Skeletal muscle tissue (tissue), 4 donors: ENCODE measurements around the gene PPP2R3B. TPM values are rescaled to one million over a fixed set of nuclear protein-coding genes. Genes with fewer than 3 reads are reported as not detected.
"Not testable (repeated sequence)": the region's sequence is repeated elsewhere in the genome, so short reads cannot be mapped to it uniquely, and the experiment has no call there.

Source experiments
- H3K27ac ChIP-seq: one replicate; pipeline ENCODE4 v1.7.0; 2013; ENCODE audit warnings: mild to moderate bottlenecking, low read depth, low read length, inconsistent platforms
- H3K27me3 ChIP-seq, 3 donors: one replicate each; pipeline ENCODE4 v1.7.0; 2013; ENCODE audit warnings: low read length in 3 of 3; ENCODE audit not compliant: control insufficient read depth in 3 of 3, insufficient read depth in 3 of 3
- H3K36me3 ChIP-seq, 3 donors: one replicate each; pipeline ENCODE4 v1.7.0; 2013; ENCODE audit warnings: low read length in 3 of 3; ENCODE audit not compliant: control insufficient read depth in 3 of 3, insufficient read depth in 3 of 3
- H3K4me1 ChIP-seq, 3 donors: one replicate each; pipeline ENCODE4 v1.7.0; 2013; ENCODE audit warnings: low read length in 3 of 3, mild to moderate bottlenecking in 3 of 3; ENCODE audit not compliant: control insufficient read depth in 3 of 3, insufficient read depth in 3 of 3
- H3K4me3 ChIP-seq, 3 donors: one replicate each; pipeline ENCODE4 v1.7.0; 2013; ENCODE audit warnings: low read length in 3 of 3
- H3K9ac ChIP-seq, 3 donors: one replicate each; pipeline ENCODE4 v1.7.0; 2013; ENCODE audit warnings: low read length in 3 of 3, mild to moderate bottlenecking in 3 of 3, moderate library complexity in 2 of 3, low read depth in 1 of 3
- H3K9me3 ChIP-seq, 3 donors: one replicate each; pipeline ENCODE4 v1.7.0; 2013; ENCODE audit warnings: low read length in 3 of 3; ENCODE audit not compliant: control insufficient read depth in 3 of 3
- total RNA-seq: library from RNA; depleted of rRNA; stranded (reverse); fragments of >200 nt; gene quantifications from one replicate; pipeline ENCODE4 v1.2.3, GENCODE V29; 2014
- donor health status: Osteomylitis.

Gene PPP2R3B
- total RNA-seq, 1 donor from 2014 or later = 172 TPM

GRCh38 chrX:355329-356050 is 31.2 kb downstream of the PPP2R3B start:
- Histone ChIP-seq H3K9ac (no peak overlapping the region), H3K9me3 (peaks cover 0 to 1% (median 0%) of the 10 kb centered on the region in 3 donors), H3K27me3 (no peaks in the 10 kb centered on the region), H3K36me3 (peaks cover 20 to 30% (median 22%) of the 10 kb centered on the region in 3 donors), H3K4me3 (no peak overlapping the region), H3K4me1 (no peaks in the 10 kb centered on the region), H3K27ac (no peak overlapping the region)

- H3K4me1 ChIP-seq = peaks cover 0 to 5% (median 3%) of the 10 kb centered on the region in 3 donors
These were observed 32.9 kb downstream of the PPP2R3B start for GRCh38 chrX:353566-354535.

GRCh38 chrX:352582-353314 is 34.0 kb downstream of the PPP2R3B start:
- Histone ChIP-seq H3K36me3 (peaks cover 7 to 10% (median 8%) of the 10 kb centered on the region in 3 donors), H3K4me3 (no peak overlapping the region), H3K27ac (no peak overlapping the region), H3K27me3 (no peaks in the 10 kb centered on the region), H3K9ac (no peak overlapping the region), H3K4me1 (peaks cover 0 to 7% (median 3%) of the 10 kb centered on the region in 3 donors), H3K9me3 (no peaks in the 10 kb centered on the region)

More at GRCh38 chrX:353566-354535, 32.9 kb downstream of the PPP2R3B start:
- Histone ChIP-seq H3K27ac (no peak overlapping the region), H3K9me3 (no peaks in the 10 kb centered on the region), H3K9ac (no peak overlapping the region), H3K36me3 (peaks cover 12 to 18% (median 14%) of the 10 kb centered on the region in 3 donors), H3K27me3 (no peaks in the 10 kb centered on the region), H3K4me3 (no peak overlapping the region)

- Histone ChIP-seq H3K4me3 (no peak overlapping the region), H3K27me3 (no peaks in the 10 kb centered on the region), H3K4me1 (peaks cover 0 to 7% (median 3%) of the 10 kb centered on the region in 3 donors), H3K9ac (no peak overlapping the region), H3K9me3 (no peaks in the 10 kb centered on the region), H3K27ac (no peak overlapping the region), H3K36me3 (peaks cover 7 to 9% (median 9%) of the 10 kb centered on the region in 3 donors)
These were observed 34.5 kb downstream of the PPP2R3B start for GRCh38 chrX:352181-352580.

- Histone ChIP-seq H3K27ac (no peak overlapping the region), H3K27me3 (no peaks in the 10 kb centered on the region), H3K4me1 (peaks cover 0 to 7% (median 3%) of the 10 kb centered on the region in 3 donors)
These were observed 35.0 kb downstream of the PPP2R3B start for GRCh38 chrX:351736-352135.

GRCh38 chrX:351324-351641 is 35.4 kb downstream of the PPP2R3B start:
- H3K9me3 ChIP-seq, H3K4me3 ChIP-seq, H3K27me3 ChIP-seq, H3K4me1 ChIP-seq, H3K9ac ChIP-seq, H3K27ac ChIP-seq: not testable (repeated sequence)
- H3K36me3 ChIP-seq = peaks cover 11 to 15% (median 12%) of the 10 kb centered on the region in 3 donors

More at GRCh38 chrX:351736-352135, 35.0 kb downstream of the PPP2R3B start:
- Histone ChIP-seq H3K36me3 (peaks cover 8 to 13% (median 13%) of the 10 kb centered on the region in 3 donors), H3K9ac (no peak overlapping the region), H3K9me3 (no peaks in the 10 kb centered on the region), H3K4me3 (no peak overlapping the region)

GRCh38 chrX:350534-351323 is 36.0 kb downstream of the PPP2R3B start:
- H3K9ac ChIP-seq = no peak overlapping the region
- no peaks in the 10 kb centered on the region for H3K27me3 ChIP-seq
- peaks cover 11 to 15% (median 12%) of the 10 kb centered on the region in 3 donors for H3K36me3 ChIP-seq
- H3K4me3 ChIP-seq = no peak overlapping the region
- peaks cover 0 to 7% (median 3%) of the 10 kb centered on the region in 3 donors for H3K4me1 ChIP-seq
- H3K27ac ChIP-seq = no peak overlapping the region
- H3K9me3 ChIP-seq = no peaks in the 10 kb centered on the region

GRCh38 chrX:350148-350533 is 36.6 kb downstream of the PPP2R3B start:
- H3K9me3 ChIP-seq = no peaks in the 10 kb centered on the region
- H3K27me3 ChIP-seq = no peaks in the 10 kb centered on the region
- no peak overlapping the region for H3K27ac ChIP-seq
- H3K36me3 ChIP-seq = peaks cover 9 to 18% (median 11%) of the 10 kb centered on the region in 3 donors
- H3K4me3 ChIP-seq = no peak overlapping the region
- H3K9ac ChIP-seq = no peak overlapping the region
- peaks cover 0 to 7% (median 3%) of the 10 kb centered on the region in 3 donors for H3K4me1 ChIP-seq

GRCh38 chrX:349702-350101 is 37.0 kb downstream of the PPP2R3B start:
- no peak overlapping the region for H3K27ac ChIP-seq
- H3K36me3 ChIP-seq = peaks cover 7 to 23% (median 8%) of the 10 kb centered on the region in 3 donors

More at GRCh38 chrX:349702-350101, 37.0 kb downstream of the PPP2R3B start:
- peaks cover 0 to 7% (median 3%) of the 10 kb centered on the region in 3 donors for H3K4me1 ChIP-seq
- no peaks in the 10 kb centered on the region for H3K9me3 ChIP-seq
- no peak overlapping the region for H3K9ac ChIP-seq
- no peaks in the 10 kb centered on the region for H3K27me3 ChIP-seq
- H3K4me3 ChIP-seq = no peak overlapping the region
